ENCODE data around the gene WDR72.

- TF ChIP-seq, protein P1, sequence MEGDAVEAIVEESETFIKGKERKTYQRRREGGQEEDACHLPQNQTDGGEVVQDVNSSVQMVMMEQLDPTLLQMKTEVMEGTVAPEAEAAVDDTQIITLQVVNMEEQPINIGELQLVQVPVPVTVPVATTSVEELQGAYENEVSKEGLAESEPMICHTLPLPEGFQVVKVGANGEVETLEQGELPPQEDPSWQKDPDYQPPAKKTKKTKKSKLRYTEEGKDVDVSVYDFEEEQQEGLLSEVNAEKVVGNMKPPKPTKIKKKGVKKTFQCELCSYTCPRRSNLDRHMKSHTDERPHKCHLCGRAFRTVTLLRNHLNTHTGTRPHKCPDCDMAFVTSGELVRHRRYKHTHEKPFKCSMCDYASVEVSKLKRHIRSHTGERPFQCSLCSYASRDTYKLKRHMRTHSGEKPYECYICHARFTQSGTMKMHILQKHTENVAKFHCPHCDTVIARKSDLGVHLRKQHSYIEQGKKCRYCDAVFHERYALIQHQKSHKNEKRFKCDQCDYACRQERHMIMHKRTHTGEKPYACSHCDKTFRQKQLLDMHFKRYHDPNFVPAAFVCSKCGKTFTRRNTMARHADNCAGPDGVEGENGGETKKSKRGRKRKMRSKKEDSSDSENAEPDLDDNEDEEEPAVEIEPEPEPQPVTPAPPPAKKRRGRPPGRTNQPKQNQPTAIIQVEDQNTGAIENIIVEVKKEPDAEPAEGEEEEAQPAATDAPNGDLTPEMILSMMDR (IDR thresholded peaks at IDR 0.05) = no peak
- TF ChIP-seq POLR2A (IDR thresholded peaks at IDR 0.05) = no peak
Measured at GRCh38 chr15:53710906-53711305, 48.6 kb downstream of the WDR72 start.

Data from testis (tissue), 2 donors.